SK-N-SH treated with all-trans-retinoic acid at 6 μM for 48 hours (cell line): ENCODE measurements around the gene SMC2.

Experiments
- ATAC-seq: fragments of 200-7000 bp; cut with Tn5 transposase; 3 replicates; pipeline ENCODE4 v1.9.1; 2020; ENCODE audit warnings: mild to moderate bottlenecking, moderate library complexity
- ARNTL ChIP-seq: fragments of 450-650 bp; formaldehyde crosslinking; IDR thresholded peaks from 2 replicates; pipeline ENCODE4 v1.5.0; 2020; ENCODE audit warnings: low read depth, mild to moderate bottlenecking, moderate library complexity, borderline replicate concordance
- BACH2 ChIP-seq: fragments of 250-450 bp; sonication (Bioruptor Pico); IDR thresholded peaks from 2 replicates; pipeline ENCODE4 v1.9.0; 2021; ENCODE audit warnings: mild to moderate bottlenecking, borderline replicate concordance
- CREB5 ChIP-seq: fragments of 250-450 bp; sonication (Bioruptor Pico); IDR thresholded peaks from 2 replicates; pipeline ENCODE4 v1.5.1; 2020; ENCODE audit warnings: low read depth, mild to moderate bottlenecking, moderate library complexity
- CSDC2 ChIP-seq: fragments of 250-450 bp; sonication (Bioruptor Pico); IDR thresholded peaks from 2 replicates; pipeline ENCODE4 v1.5.0; 2020; ENCODE audit warnings: mild to moderate bottlenecking, moderate library complexity
- ESRRG ChIP-seq: fragments of 250-450 bp; sonication (Bioruptor Pico); IDR thresholded peaks from 2 replicates; pipeline ENCODE4 v1.6.1; 2021; ENCODE audit warnings: mild to moderate bottlenecking
- GLIS3 ChIP-seq: fragments of 250-450 bp; sonication (Bioruptor Pico); IDR thresholded peaks from 2 replicates; pipeline ENCODE4 v1.5.0; 2020; ENCODE audit warnings: mild to moderate bottlenecking, moderate library complexity
- ISL1 ChIP-seq: fragments of 250-450 bp; sonication (Bioruptor Pico); IDR thresholded peaks from 2 replicates; pipeline ENCODE4 v2.1.2; 2022; ENCODE audit warnings: mild to moderate bottlenecking, moderate library complexity
- OSR1 ChIP-seq: fragments of 250-450 bp; sonication (Bioruptor Pico); IDR thresholded peaks from 2 replicates; pipeline ENCODE4 v1.8.0; 2022; ENCODE audit warnings: moderate library complexity, mild to moderate bottlenecking, inconsistent platforms
- PATZ1 ChIP-seq: fragments of 250-450 bp; sonication (Bioruptor Pico); IDR thresholded peaks from 2 replicates; pipeline ENCODE4 v1.8.0; 2020; ENCODE audit warnings: mild to moderate bottlenecking, moderate library complexity, borderline replicate concordance
- POU6F1 ChIP-seq: fragments of 250-450 bp; sonication (Bioruptor Pico); IDR thresholded peaks from 2 replicates; pipeline ENCODE4 v1.8.0; 2021; ENCODE audit warnings: low read depth, mild to moderate bottlenecking, moderate library complexity, borderline replicate concordance
- PPARA ChIP-seq: fragments of 250-450 bp; sonication (Bioruptor Pico); IDR thresholded peaks from 2 replicates; pipeline ENCODE4 v1.5.0; 2020; ENCODE audit warnings: mild to moderate bottlenecking, borderline replicate concordance
- SNAI2 ChIP-seq: fragments of 250-450 bp; sonication (Bioruptor Pico); IDR thresholded peaks from 2 replicates; pipeline ENCODE4 v1.5.0; 2020; ENCODE audit warnings: mild to moderate bottlenecking, moderate library complexity
- TCF4 ChIP-seq: fragments of 250-450 bp; sonication (Bioruptor Pico); IDR thresholded peaks from 2 replicates; pipeline ENCODE4 v1.8.0; 2021; ENCODE audit warnings: mild to moderate bottlenecking, moderate library complexity, borderline replicate concordance
- TOX ChIP-seq: fragments of 250-450 bp; sonication (Bioruptor Pico); IDR thresholded peaks from 2 replicates; pipeline ENCODE4 v1.8.0; 2021; ENCODE audit warnings: mild to moderate bottlenecking, moderate library complexity, borderline replicate concordance
- ZC3H10 ChIP-seq: fragments of 250-450 bp; sonication (Bioruptor Pico); IDR thresholded peaks from 2 replicates; pipeline ENCODE4 v1.5.1; 2021; ENCODE audit warnings: mild to moderate bottlenecking, moderate library complexity
- ZFP3 ChIP-seq: fragments of 250-450 bp; sonication (Bioruptor Pico); IDR thresholded peaks from 2 replicates; pipeline ENCODE4 v1.5.0; 2020; ENCODE audit warnings: mild to moderate bottlenecking, moderate library complexity
- ZFP30 ChIP-seq: fragments of 450-650 bp; formaldehyde crosslinking; IDR thresholded peaks from 2 replicates; pipeline ENCODE4 v1.5.0; 2022; ENCODE audit warnings: mild to moderate bottlenecking, moderate library complexity
- ZNF70 ChIP-seq: fragments of 450-650 bp; formaldehyde crosslinking; IDR thresholded peaks from 2 replicates; pipeline ENCODE4 v1.5.0; 2020; ENCODE audit warnings: mild to moderate bottlenecking, moderate library complexity
- ZNF8 ChIP-seq: fragments of 450-650 bp; formaldehyde crosslinking; IDR thresholded peaks from 2 replicates; pipeline ENCODE4 v1.5.0; 2020; ENCODE audit warnings: mild to moderate bottlenecking, moderate library complexity
- TF ChIP-seq, protein P1 (sequence below): fragments of 250-450 bp; sonication (Bioruptor Pico); IDR thresholded peaks from 2 replicates; pipeline ENCODE4 v1.5.1; 2021; ENCODE audit warnings: mild to moderate bottlenecking, moderate library complexity
- TF ChIP-seq, protein P2 (sequence below): fragments of 250-450 bp; sonication (Bioruptor Pico); IDR thresholded peaks from 2 replicates; pipeline ENCODE4 v1.5.0; 2020; ENCODE audit warnings: mild to moderate bottlenecking, moderate library complexity

The SMC2 gene

GRCh38 chr9:104071589-104071988 is 22.5 kb upstream of the SMC2 start:
- TF ChIP-seq ZNF8 = no peak
- no peak for TF ChIP-seq ZC3H10 (CRISPR knock-in tag)
- no peak for TF ChIP-seq ZFP30
- TF ChIP-seq, protein P1, sequence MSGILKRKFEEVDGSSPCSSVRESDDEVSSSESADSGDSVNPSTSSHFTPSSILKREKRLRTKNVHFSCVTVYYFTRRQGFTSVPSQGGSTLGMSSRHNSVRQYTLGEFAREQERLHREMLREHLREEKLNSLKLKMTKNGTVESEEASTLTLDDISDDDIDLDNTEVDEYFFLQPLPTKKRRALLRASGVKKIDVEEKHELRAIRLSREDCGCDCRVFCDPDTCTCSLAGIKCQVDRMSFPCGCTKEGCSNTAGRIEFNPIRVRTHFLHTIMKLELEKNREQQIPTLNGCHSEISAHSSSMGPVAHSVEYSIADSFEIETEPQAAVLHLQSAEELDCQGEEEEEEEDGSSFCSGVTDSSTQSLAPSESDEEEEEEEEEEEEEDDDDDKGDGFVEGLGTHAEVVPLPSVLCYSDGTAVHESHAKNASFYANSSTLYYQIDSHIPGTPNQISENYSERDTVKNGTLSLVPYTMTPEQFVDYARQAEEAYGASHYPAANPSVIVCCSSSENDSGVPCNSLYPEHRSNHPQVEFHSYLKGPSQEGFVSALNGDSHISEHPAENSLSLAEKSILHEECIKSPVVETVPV (CRISPR knock-in tag) = no peak
- TF ChIP-seq, protein P2, sequence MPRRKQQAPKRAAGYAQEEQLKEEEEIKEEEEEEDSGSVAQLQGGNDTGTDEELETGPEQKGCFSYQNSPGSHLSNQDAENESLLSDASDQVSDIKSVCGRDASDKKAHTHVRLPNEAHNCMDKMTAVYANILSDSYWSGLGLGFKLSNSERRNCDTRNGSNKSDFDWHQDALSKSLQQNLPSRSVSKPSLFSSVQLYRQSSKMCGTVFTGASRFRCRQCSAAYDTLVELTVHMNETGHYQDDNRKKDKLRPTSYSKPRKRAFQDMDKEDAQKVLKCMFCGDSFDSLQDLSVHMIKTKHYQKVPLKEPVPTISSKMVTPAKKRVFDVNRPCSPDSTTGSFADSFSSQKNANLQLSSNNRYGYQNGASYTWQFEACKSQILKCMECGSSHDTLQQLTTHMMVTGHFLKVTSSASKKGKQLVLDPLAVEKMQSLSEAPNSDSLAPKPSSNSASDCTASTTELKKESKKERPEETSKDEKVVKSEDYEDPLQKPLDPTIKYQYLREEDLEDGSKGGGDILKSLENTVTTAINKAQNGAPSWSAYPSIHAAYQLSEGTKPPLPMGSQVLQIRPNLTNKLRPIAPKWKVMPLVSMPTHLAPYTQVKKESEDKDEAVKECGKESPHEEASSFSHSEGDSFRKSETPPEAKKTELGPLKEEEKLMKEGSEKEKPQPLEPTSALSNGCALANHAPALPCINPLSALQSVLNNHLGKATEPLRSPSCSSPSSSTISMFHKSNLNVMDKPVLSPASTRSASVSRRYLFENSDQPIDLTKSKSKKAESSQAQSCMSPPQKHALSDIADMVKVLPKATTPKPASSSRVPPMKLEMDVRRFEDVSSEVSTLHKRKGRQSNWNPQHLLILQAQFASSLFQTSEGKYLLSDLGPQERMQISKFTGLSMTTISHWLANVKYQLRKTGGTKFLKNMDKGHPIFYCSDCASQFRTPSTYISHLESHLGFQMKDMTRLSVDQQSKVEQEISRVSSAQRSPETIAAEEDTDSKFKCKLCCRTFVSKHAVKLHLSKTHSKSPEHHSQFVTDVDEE (CRISPR knock-in tag) = no peak
- no peak for TF ChIP-seq ZFP3
- no peak for TF ChIP-seq PPARA
- no peak for ATAC-seq

GRCh38 chr9:104073098-104073769 is 20.9 kb upstream of the SMC2 start:
- no peak for ATAC-seq

GRCh38 chr9:104073770-104074133 is 20.4 kb upstream of the SMC2 start:
- ATAC-seq = no peak
- no peak for TF ChIP-seq PATZ1 (CRISPR knock-in tag)
- TF ChIP-seq SNAI2 (CRISPR knock-in tag) = no peak
- TF ChIP-seq OSR1 (CRISPR knock-in tag) = no peak
- no peak for TF ChIP-seq TCF4

More at GRCh38 chr9:104073098-104073769, 20.9 kb upstream of the SMC2 start:
- TF ChIP-seq POU6F1 = no peak
- no peak for TF ChIP-seq TOX (CRISPR knock-in tag)
- TF ChIP-seq CREB5 (CRISPR knock-in tag) = no peak
- TF ChIP-seq ZNF8 = no peak
- no peak for TF ChIP-seq SNAI2 (CRISPR knock-in tag)
- no peak for TF ChIP-seq GLIS3 (CRISPR knock-in tag)
- TF ChIP-seq ESRRG (CRISPR knock-in tag) = no peak
- TF ChIP-seq ZC3H10 (CRISPR knock-in tag) = no peak
- TF ChIP-seq, protein P2 (CRISPR knock-in tag) = no peak
- TF ChIP-seq BACH2 (CRISPR knock-in tag) = no peak
- TF ChIP-seq ZFP3 = no peak
- no peak for TF ChIP-seq PPARA
- no peak for TF ChIP-seq ZNF70
- TF ChIP-seq ARNTL = no peak
- TF ChIP-seq OSR1 (CRISPR knock-in tag) = no peak
- no peak for TF ChIP-seq ISL1 (CRISPR knock-in tag)
- TF ChIP-seq TCF4 = no peak
- no peak for TF ChIP-seq CSDC2
